Gastrocnemius medialis (tissue), 4 donors: Measurements from ENCODE around the gene DMBT1.

Source experiments
- CTCF ChIP-seq, 5 experiments: fragments of 450-650 bp in 3 of 5; fragments of 200-600 bp in 2 of 5; sonication (generic) in 2 of 5; IDR thresholded peaks in 4 of 5; conservative IDR thresholded peaks in 1 of 5; 1 replicate in 4 of 5; 2 replicates in 1 of 5; pipeline ENCODE4 v1.5.1; 2016 to 2019; ENCODE audit warnings: antibody characterized with exemption in 5 of 5, mild to moderate bottlenecking in 3 of 5, moderate library complexity in 3 of 5
- POLR2A ChIP-seq, 2 donors: fragments of 450-650 bp; IDR thresholded peaks; one replicate each; pipeline ENCODE4 v1.6.1; 2017; ENCODE audit warnings: antibody characterized with exemption in 2 of 2, mild to moderate bottlenecking in 2 of 2, moderate library complexity in 2 of 2

- TF ChIP-seq CTCF (IDR thresholded peaks at IDR 0.05 in 4 of 5, conservative IDR thresholded peaks at IDR 0.05 in 1 of 5) (no peak), POLR2A (IDR thresholded peaks at IDR 0.05) (no peak)
These were observed 108.5 kb downstream of the DMBT1 start for GRCh38 chr10:122669045-122669444.
